Vagina (tissue), 2 donors: Measurements from ENCODE around the gene LZTFL1. TPM values are rescaled to one million over a fixed set of nuclear protein-coding genes. Genes with fewer than 3 reads are reported as not detected.

Experiments
- DNase-seq, 2 donors: peaks; one replicate each; pipeline ENCODE4 v3.0.0-alpha.2; 2017; ENCODE audit errors: extremely low spot score in 2 of 2
- H3K27ac ChIP-seq: fragments of 200-600 bp; sonication (generic); one replicate; pipeline ENCODE4 v1.5.1; 2019
- H3K27me3 ChIP-seq: fragments of 200-600 bp; sonication (generic); one replicate; pipeline ENCODE4 v1.5.1; 2019
- H3K36me3 ChIP-seq, 2 donors: fragments of 200-600 bp; sonication (generic); one replicate each; pipeline ENCODE4 v1.5.1; 2017 to 2019
- H3K4me1 ChIP-seq: fragments of 200-600 bp; sonication (generic); one replicate; pipeline ENCODE4 v1.5.1; 2019
- H3K4me3 ChIP-seq, 2 donors: fragments of 200-600 bp; sonication (generic); 1 replicate in 1 of 2; 2 replicates in 1 of 2; pipeline ENCODE4 v1.5.1; 2016 to 2019
- H3K9me3 ChIP-seq: fragments of 200-600 bp; sonication (generic); one replicate; pipeline ENCODE4 v1.5.1; 2019
- CTCF ChIP-seq, 3 experiments: fragments of 450-650 bp in 2 of 3; fragments of 200-600 bp in 1 of 3; sonication (generic) in 1 of 3; IDR thresholded peaks; one replicate each; pipeline ENCODE4 v1.5.1; 2017 to 2019; ENCODE audit warnings: antibody characterized with exemption in 3 of 3, mild to moderate bottlenecking in 2 of 3, moderate library complexity in 2 of 3
- POLR2A ChIP-seq, 2 donors: fragments of 450-650 bp; IDR thresholded peaks; one replicate each; pipeline ENCODE4 v1.6.1; 2017; ENCODE audit warnings: antibody characterized with exemption in 2 of 2, mild to moderate bottlenecking in 2 of 2, moderate library complexity in 2 of 2
- POLR2AphosphoS5 ChIP-seq, 2 donors: sonication (generic); formaldehyde crosslinking; IDR thresholded peaks; one replicate each; pipeline ENCODE4 v1.9.0; 2017; ENCODE audit warnings: antibody characterized with exemption in 2 of 2, mild to moderate bottlenecking in 2 of 2, low read depth in 1 of 2; ENCODE audit not compliant: insufficient read depth in 1 of 2
- intact Hi-C: fragments of 100-400 bp; cut with DNase I; formaldehyde crosslinking; loops from one replicate; pipeline ENCODE4 v1.15.1; 2023
- total RNA-seq: library from RNA; depleted of rRNA; stranded (reverse); fragments of >200 nt; gene quantifications from one replicate; pipeline ENCODE4 v1.2.3, GENCODE V29; 2016

Gene LZTFL1
- total RNA-seq, 1 donor from 2014 or later, result 9.1 TPM

GRCh38 chr3:45869638-45870037 is 27.7 kb upstream of the LZTFL1 start:
- TF ChIP-seq CTCF (IDR thresholded peaks at IDR 0.05) (no peak), POLR2A (IDR thresholded peaks at IDR 0.05) (no peak), POLR2AphosphoS5 (IDR thresholded peaks at IDR 0.05; ENCODE audit: insufficient read depth in 1 of 2, low read depth in 1 of 2) (no peak)
- intact Hi-C loops, result no loop called here
- no peak overlapping the region for H3K4me3 ChIP-seq
- no peaks in the 10 kb centered on the region for H3K9me3 ChIP-seq
- no peak overlapping the region for H3K27ac ChIP-seq
- H3K27me3 ChIP-seq, result no peaks in the 10 kb centered on the region
- H3K36me3 ChIP-seq, result no peaks in the 10 kb centered on the region
- DNase-seq, result no peak
- no peaks in the 10 kb centered on the region for H3K4me1 ChIP-seq

- H3K4me1 ChIP-seq, result no peaks in the 10 kb centered on the region
- no peak overlapping the region for H3K27ac ChIP-seq
- DNase-seq, result no peak
- intact Hi-C loops, result no loop called here
- no peak overlapping the region for H3K4me3 ChIP-seq
- no peaks in the 10 kb centered on the region for H3K9me3 ChIP-seq
- no peaks in the 10 kb centered on the region for H3K27me3 ChIP-seq
- H3K36me3 ChIP-seq, result no peaks in the 10 kb centered on the region
- TF ChIP-seq CTCF (IDR thresholded peaks at IDR 0.05), result no peak
- no peak for TF ChIP-seq POLR2AphosphoS5 (IDR thresholded peaks at IDR 0.05; ENCODE audit: insufficient read depth in 1 of 2, low read depth in 1 of 2)
- TF ChIP-seq POLR2A (IDR thresholded peaks at IDR 0.05), result no peak
Measured at GRCh38 chr3:45868650-45869049, 26.7 kb upstream of the LZTFL1 start.

- Histone ChIP-seq H3K4me1 (no peaks in the 10 kb centered on the region), H3K27ac (no peak overlapping the region), H3K27me3 (no peaks in the 10 kb centered on the region), H3K36me3 (no peaks in the 10 kb centered on the region), H3K4me3 (no peak overlapping the region), H3K9me3 (no peaks in the 10 kb centered on the region)
- intact Hi-C loops, result no loop called here
- TF ChIP-seq CTCF (IDR thresholded peaks at IDR 0.05) (no peak), POLR2A (IDR thresholded peaks at IDR 0.05) (no peak), POLR2AphosphoS5 (IDR thresholded peaks at IDR 0.05; ENCODE audit: insufficient read depth in 1 of 2, low read depth in 1 of 2) (no peak)
- DNase-seq, result no peak
Measured at GRCh38 chr3:45868213-45868612, 26.3 kb upstream of the LZTFL1 start.

GRCh38 chr3:45865563-45865962 is 23.6 kb upstream of the LZTFL1 start:
- H3K4me1 ChIP-seq, result no peaks in the 10 kb centered on the region
- DNase-seq, result no peak
- no peak overlapping the region for H3K27ac ChIP-seq
- TF ChIP-seq CTCF (IDR thresholded peaks at IDR 0.05) (no peak), POLR2A (IDR thresholded peaks at IDR 0.05) (no peak), POLR2AphosphoS5 (IDR thresholded peaks at IDR 0.05; ENCODE audit: insufficient read depth in 1 of 2, low read depth in 1 of 2) (no peak)
- no peaks in the 10 kb centered on the region for H3K27me3 ChIP-seq
- no peaks in the 10 kb centered on the region for H3K36me3 ChIP-seq
- no peak overlapping the region for H3K4me3 ChIP-seq
- no peaks in the 10 kb centered on the region for H3K9me3 ChIP-seq
- intact Hi-C loops, result no loop called here

- Histone ChIP-seq H3K36me3 (no peaks in the 10 kb centered on the region), H3K27ac (no peak overlapping the region), H3K4me1 (no peaks in the 10 kb centered on the region), H3K9me3 (no peaks in the 10 kb centered on the region), H3K4me3 (no peak overlapping the region), H3K27me3 (no peaks in the 10 kb centered on the region)
- intact Hi-C loops, result no loop called here
- no peak for DNase-seq
- no peak for TF ChIP-seq CTCF (IDR thresholded peaks at IDR 0.05)
- no peak for TF ChIP-seq POLR2AphosphoS5 (IDR thresholded peaks at IDR 0.05; ENCODE audit: insufficient read depth in 1 of 2, low read depth in 1 of 2)
- TF ChIP-seq POLR2A (IDR thresholded peaks at IDR 0.05), result no peak
Measured at GRCh38 chr3:45864760-45865519, 23.0 kb upstream of the LZTFL1 start.
